Measurements from ENCODE around the gene GNAI3.

GNAI3 gene

GRCh38 chr1:109509176-109510134 is 39.0 kb upstream of the GNAI3 start, which contains the start of gene AMIGO1:
AMIGO1 (minus strand) TSS chr1:109509727; CDS start chr1:109508912, 815 bp downstream.
- H3K4me1 ChIP-seq (ENCODE audit: control insufficient read depth, insufficient read depth, low read length): no peaks in the 10 kb centered on the region
- peak within 1 kb of the TSS; percentile 37; the same call in 1 of the 2 replicates for H3K27ac ChIP-seq (ENCODE audit: extremely low read depth, low read depth, low read length)
- ChIA-PET POLR2A (interaction anchor here (1.4 to 1.7 kb wide), 2 partner anchors 12 to 39 kb away, joined by 5 to 7 read pairs; partner anchors contain the start of gene GNAI3), CTCF (interaction anchor here (1.1 to 36.3 kb wide), 3 partner anchors 15 to 36 kb away, joined by 3 to 1152 read pairs (median 303); partner anchors contain the start of genes CYB561D1 and GPR61)
- H3K4me3 ChIP-seq (ENCODE audit: low read depth, low read length): peak within 1 kb of the TSS; percentile 52
- H3K9me3 ChIP-seq (ENCODE audit: control insufficient read depth, insufficient read depth, low read depth, low read length): no peaks in the 10 kb centered on the region
- no peaks in the 10 kb centered on the region for H3K36me3 ChIP-seq (ENCODE audit: control insufficient read depth in 2 of 2, insufficient read depth in 1 of 2, low read length in 2 of 2)
- TF ChIP-seq ZNF335 (tag by site-specific recombination; conservative IDR thresholded peaks at IDR 0.05): peak; percentile 71
- TF ChIP-seq ZNF341 (tag by site-specific recombination; IDR thresholded peaks at IDR 0.05; ENCODE audit: low read depth): 0 out of 2 replicates have a peak, but pooled peaks have one; percentile 42
- TF ChIP-seq GLIS1 (tag by site-specific recombination; IDR thresholded peaks at IDR 0.05): no peak
- 0 out of 2 replicates have a peak, but pooled peaks have one; percentile 19 for TF ChIP-seq ZEB2 (tag by site-specific recombination; IDR thresholded peaks at IDR 0.05)
- TF ChIP-seq SP2 (tag by site-specific recombination; IDR thresholded peaks at IDR 0.05): 0 out of 2 replicates have a peak, but pooled peaks have one; percentile 8
- 0 out of 2 replicates have a peak, but pooled peaks have one; percentile 25 for TF ChIP-seq KLF10 (tag by site-specific recombination; IDR thresholded peaks at IDR 0.05)
- no peak for TF ChIP-seq ZNF777 (tag by site-specific recombination; IDR thresholded peaks at IDR 0.05; ENCODE audit: borderline replicate concordance)
- 0 out of 2 replicates have a peak, but pooled peaks have one; percentile 35 for TF ChIP-seq MYNN (tag by site-specific recombination; IDR thresholded peaks at IDR 0.05; ENCODE audit: borderline replicate concordance)
- TF ChIP-seq ZNF302 (tag by site-specific recombination; IDR thresholded peaks at IDR 0.05; ENCODE audit: low read depth): no peak
- TF ChIP-seq ZNF704 (tag by site-specific recombination; IDR thresholded peaks at IDR 0.05): no peak
- 0 out of 2 replicates have a peak, but pooled peaks have one; percentile 1 for TF ChIP-seq ZBTB11 (tag by site-specific recombination; conservative IDR thresholded peaks at IDR 0.05; ENCODE audit: low read depth)
- TF ChIP-seq ZNF76 (tag by site-specific recombination; IDR thresholded peaks at IDR 0.05; ENCODE audit: borderline replicate concordance, low read depth): peak; percentile 48; the same call in 1 of the 2 replicates
- peak; percentile 59; the same call in 1 of the 2 replicates for TF ChIP-seq ZNF366 (tag by site-specific recombination; conservative IDR thresholded peaks at IDR 0.05)
- no peak for TF ChIP-seq ZNF140 (tag by site-specific recombination; IDR thresholded peaks at IDR 0.05)
- peak; percentile 24; the same call in 1 of the 2 replicates for TF ChIP-seq SP7 (tag by site-specific recombination; IDR thresholded peaks at IDR 0.05)
- peak; percentile 55; the same call in 1 of the 2 replicates for TF ChIP-seq KLF9 (tag by site-specific recombination; IDR thresholded peaks at IDR 0.05; ENCODE audit: low read depth)
- TF ChIP-seq ZNF24 (tag by site-specific recombination; IDR thresholded peaks at IDR 0.05): peak; percentile 49; the same call in 1 of the 2 replicates
- peak; percentile 72 for TF ChIP-seq ZBTB26 (tag by site-specific recombination; optimal IDR thresholded peaks at IDR 0.05)
- peak; percentile 56 for TF ChIP-seq ZBTB48 (tag by site-specific recombination; IDR thresholded peaks at IDR 0.05)
